Retina (tissue), 1 donor: ENCODE results near the gene RAB3IL1.
"Not testable (repeated sequence)": the region's sequence is repeated elsewhere in the genome, so short reads cannot be mapped to it uniquely, and the experiment has no call there.

Source experiments
- DNase-seq: peaks from one replicate; pipeline ENCODE4 v3.0.0-alpha.2; 2016

RAB3IL1 gene

DNA sequence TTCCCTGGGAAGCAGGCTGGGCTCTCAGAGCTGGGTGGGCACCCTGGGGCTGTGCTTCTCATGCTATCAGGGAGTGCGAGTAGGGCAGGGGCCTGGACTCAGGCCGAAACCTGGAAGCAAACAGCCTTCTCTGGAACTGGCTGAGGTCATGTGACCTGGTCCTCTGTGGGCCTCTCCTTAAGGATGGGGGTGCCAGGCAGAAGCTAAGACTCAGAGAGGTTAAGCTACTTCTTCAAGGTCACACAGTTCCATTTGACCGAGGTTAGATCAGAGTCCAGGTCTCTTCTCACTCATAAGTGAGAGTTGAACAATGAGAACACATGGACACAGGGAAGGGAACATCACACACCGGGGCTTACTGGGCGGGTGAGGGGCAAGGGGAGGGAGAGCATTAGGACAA, 33.4 kb downstream of the RAB3IL1 start:
- no peak for DNase-seq

DNA sequence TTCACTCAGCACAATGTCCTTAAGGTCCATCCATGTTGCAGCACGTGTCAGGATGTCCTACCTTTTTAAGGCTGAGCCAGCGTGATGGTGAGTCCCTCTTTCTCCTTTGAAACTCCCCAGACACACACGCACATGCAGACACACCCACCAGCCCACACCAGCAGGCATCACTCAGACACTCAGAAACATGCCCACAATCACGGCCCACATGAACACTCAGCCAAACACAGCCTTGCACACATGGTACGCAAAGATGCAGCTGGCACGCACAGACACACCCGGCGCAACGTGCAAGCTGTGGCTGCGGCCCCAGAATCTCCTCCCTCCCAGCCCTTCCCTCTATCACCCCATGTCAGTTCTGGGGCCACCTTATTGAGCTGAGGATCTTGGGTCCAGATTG, 34.0 kb downstream of the RAB3IL1 start:
- no peak for DNase-seq

DNA sequence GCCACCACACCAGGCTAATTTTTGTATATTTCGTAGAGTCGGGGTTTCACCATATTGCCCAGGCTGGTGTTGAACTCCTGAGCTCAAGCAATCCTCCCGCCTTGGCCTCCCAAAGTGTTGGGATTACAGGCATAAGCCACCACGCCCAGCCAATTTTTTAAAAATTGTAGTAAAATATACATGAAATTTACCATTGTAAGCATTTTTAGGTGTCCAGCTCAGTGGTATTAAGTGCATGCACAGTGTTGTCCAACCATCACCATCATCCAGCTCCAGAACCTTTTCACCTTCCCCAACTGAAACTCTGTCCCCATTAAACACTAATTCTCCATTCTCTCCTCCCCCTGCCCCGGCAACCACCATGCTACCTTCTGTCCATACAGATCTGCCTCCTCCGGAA, 34.5 kb downstream of the RAB3IL1 start:
- DNase-seq: no peak

DNA sequence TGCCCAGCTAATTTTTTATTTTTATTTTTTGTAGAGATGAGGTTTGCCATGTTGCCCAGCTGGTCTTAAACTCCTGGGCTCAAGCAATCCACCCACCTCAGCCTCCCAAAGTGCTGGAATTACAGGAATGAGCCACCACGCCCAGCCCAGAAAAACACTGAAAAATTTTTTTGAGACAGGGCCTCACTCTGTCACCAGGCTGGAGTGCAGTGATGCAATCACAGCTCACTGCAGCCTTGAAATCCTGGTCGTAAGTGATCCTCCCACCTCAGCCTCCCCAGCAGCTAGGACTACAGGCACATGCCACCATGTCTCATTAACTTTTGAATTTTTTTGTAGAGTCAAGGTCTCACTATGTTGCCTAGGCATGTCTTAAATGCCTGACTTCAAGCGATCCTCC, 35.1 kb downstream of the RAB3IL1 start:
- DNase-seq: not testable (repeated sequence)

DNA sequence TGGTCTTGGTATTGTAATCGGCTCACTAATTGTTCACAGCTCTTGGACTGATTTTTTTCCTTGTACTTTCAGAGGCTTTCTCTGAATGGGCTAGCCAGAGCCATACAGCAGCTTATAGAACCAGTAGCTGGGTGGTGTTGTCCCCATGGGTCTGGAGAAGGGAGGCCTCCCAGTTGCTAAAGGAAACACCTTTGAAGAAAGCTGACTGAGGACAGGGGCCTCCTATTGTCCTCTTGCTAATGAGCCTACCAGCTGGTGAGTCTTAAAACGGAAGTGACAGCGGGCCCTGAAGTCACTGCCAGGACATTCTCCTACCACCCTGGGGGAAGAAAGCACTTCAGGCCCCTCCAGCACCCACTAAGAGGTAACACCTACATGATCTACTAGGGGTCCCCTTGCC, 36.0 kb downstream of the RAB3IL1 start:
- DNase-seq: no peak

DNA sequence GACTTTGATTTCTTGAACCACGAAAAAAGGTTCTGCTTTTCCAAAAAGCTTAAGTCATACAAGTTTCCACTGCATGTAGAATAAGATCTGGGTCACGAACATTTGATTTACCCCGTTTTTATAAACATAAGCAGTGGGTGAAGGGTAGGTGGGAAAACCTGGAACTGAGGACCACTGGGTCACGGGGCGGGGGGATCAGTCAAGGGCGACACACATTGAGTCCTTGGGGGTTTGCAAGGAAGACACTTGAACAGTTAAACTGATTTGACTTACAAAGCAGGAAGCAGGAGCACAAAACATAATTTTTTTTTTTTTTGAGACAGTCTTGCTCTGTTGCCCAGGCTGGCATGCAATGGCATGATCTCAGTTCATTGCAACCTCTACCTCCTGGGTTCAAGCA, 36.9 kb downstream of the RAB3IL1 start:
- no peak for DNase-seq

DNA sequence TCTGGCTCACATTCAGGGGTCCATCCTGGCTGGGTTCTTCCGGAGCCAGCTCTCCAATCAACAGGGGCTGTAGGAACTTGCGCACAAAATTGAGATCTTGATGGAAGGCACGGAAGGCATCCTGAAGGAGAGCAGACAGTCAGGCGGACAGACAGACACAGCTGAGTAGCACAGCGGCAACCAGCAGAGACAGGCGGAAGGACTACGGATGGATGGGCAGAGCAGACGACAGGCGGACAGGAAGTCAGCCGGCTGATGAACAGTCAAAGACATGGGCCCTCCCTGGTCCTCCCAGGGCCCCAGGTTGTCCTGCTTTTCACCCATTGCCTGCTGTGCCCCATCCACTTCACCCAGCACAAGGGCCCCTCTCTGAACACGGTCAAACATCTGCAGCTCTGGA, 37.3 kb downstream of the RAB3IL1 start:
- DNase-seq: no peak

DNA sequence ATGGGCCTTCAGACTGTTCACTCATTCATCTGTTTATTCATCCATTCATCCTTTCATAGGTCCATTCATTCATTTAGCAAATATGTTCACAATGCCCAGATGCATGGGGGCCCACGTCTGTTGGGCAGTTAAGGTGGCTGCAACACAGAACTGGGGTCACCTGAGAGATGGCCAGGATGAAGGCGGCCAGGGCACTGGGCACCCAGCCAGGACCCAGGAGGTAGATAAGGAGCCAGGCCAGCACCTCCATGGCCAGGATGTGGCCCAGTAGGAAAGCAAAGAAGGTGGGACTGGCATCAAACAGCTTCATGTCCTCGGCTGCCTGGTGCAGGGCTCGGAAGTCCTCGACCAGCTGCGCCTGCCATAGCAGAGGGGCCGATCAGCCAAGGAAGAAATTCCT, 38.2 kb downstream of the RAB3IL1 start:
- DNase-seq: no peak

DNA sequence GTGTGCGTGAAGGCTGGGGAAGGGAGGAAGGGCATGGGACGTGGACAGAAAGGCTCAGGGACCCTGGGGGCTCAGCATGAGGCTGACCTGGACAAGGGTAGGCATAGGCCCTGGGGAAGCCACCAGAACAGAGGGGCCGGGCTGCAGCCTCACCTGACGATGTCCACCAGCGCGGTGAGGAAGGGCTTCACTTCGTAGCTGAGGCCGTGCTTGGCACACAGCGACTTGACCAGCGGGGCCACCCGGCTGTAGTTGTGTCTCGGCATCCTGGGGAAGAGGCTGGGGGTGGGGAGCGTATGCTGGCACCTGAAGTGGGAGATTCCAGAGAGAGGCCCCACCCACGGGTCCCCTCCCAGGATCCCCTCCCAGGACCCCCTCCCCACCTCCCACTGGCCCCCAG, 41.7 kb downstream of the RAB3IL1 start:
- no peak for DNase-seq

DNA sequence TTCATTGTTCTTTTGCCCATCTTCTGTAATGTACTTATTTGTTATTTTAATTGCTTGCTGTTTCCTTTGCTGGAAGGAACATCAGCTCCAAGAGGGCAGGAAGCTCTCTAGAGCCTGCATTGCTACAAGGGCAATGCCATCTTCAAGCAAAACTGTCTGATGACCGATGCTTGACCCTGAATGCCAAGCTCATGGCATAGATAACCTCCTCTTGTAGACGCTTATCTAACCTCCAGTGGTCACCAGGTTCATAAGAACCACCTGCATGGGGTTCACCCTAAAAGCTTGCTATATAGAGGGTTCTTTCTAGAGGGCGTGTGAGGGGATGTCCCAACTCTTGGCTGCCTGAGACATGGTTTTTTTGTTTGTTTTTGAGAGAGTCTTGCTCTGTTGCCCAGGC, 42.5 kb downstream of the RAB3IL1 start:
- DNase-seq: no peak

DNA sequence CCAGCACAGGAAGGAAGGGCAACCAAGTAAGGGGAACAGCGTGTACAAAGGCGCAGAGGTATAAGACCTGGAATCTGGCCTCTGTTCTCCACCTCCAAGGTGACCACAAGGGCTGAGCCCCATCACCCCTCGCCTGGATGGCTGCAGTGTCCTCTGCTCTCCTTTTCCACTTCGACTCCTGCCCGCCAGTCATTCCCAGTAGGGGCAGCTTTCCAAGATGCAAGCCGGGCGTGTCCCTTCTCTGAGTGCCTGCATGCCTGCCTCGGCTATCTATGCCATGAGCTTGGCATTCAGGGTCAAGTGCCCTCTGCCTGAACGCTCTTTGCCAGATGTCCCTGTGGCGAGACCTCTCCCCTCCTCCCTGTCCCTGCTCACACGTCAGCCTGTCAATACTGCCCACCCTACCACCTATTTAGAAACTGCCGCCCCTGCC, 43.0 kb downstream of the RAB3IL1 start:
- no peak for DNase-seq

DNA sequence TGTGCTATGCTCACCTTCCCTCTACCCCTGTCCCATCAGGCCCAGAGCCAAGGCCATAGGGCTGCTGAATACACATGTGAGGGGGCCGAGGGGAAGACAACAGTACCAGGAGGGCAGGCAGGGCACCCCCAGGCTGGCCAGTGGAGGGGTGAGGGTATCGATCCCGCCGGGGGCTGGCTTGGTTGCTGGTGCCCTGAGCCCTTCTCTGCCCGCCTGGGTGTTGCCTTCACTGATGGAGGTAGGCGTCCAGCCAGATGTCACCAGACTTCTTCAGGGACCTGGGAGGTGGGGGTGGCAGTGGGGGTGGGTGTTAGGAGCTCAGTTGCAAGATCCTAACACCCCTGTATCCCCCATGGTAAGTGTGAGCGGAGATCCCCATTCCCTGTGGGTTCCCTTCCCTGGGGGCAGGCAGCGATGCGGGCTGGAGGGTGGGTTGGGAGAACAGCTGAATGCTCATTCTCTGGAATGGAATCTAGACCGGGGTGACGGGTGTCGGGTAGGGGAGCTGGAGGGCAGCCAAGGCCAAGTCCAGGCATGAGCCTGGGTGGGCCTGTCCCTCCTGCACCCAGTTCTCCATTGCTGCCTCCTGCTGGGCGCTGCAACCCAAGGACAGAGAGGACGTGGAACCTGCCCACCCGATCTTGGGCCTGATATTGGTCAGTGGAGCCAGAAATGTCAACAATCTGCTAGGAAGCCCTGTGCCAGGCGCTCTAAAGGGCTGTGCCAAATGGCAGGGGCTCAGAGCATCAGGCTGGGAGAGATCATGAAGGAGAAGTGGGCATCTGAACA, 43.6 kb downstream of the RAB3IL1 start:
- DNase-seq: no peak

DNA sequence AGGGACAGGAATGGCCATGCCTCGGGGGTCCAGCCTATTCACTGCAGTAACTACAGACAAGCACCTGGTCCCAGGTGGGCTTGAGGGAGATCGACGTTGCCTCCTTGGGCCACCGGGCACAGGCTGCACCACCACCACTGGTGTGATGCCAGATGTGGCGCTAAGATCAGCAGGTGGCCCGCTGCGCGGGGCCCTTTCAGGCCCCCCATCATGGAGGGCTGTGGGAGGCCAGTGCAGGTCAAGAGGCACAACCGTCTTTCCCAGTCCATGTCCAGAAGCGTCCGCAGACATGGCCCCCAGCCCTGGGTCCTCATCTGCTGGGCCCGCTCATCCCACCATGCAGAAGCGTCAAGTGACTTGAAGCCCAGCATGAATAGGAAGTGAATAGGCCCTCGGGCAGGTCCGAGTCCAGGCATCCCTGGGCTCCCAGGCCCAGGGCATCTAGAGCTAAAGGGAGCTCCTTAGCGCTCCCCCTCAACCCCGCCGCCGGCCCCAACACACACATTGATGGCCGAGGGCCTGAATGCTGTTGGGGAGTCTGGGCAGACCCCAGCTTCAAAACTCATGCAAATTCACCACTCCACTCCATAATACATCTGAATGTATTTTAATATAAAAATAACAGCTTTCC, 44.3 kb downstream of the RAB3IL1 start:
- no peak for DNase-seq

DNA sequence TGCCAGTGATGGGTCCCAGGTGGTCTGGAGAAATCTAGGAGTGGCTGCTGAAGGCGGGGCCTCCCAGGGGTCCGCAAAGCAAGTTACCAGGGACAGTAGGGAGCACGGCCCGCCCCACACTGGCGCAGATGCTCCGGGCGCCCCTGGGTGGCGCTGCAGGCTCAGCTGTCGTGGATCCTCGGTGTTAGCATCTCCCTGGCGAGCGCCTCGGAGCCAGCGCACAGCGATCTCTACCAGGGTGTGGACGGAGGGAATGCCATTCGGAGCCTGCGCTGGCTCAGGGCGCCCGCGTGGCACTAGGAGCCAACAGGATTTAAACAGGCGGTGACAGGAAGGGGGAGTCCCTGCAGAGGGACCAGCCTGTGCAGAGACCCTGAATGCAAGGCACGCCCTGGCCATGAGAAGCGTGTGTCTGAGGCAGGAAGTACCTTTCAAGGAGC, 46.2 kb downstream of the RAB3IL1 start:
- DNase-seq: peak; percentile 93

DNA sequence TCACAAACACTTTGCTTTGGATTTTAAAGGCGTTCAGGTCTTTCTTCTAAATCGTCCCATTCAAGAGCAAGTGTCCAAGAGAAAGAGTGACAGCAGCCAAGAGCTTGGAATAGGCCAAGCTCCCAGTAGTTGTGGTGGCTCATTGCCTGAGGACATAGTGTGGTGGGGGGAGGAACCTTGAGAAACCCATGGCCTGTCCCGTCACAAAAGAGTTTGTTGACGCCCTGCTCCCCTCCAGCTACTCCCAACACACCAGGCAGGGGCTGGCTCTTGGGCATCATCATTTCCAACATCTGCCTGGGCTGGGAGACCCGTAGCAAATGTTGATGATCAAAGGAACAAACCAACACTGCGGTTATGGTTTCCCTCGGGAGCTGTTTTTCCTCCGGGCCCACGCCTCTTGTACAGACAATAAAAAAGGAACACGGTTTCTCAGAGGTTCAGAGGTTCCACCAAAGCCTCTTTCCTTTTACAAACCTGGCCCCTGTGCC, 46.8 kb downstream of the RAB3IL1 start:
- DNase-seq: no peak

DNA sequence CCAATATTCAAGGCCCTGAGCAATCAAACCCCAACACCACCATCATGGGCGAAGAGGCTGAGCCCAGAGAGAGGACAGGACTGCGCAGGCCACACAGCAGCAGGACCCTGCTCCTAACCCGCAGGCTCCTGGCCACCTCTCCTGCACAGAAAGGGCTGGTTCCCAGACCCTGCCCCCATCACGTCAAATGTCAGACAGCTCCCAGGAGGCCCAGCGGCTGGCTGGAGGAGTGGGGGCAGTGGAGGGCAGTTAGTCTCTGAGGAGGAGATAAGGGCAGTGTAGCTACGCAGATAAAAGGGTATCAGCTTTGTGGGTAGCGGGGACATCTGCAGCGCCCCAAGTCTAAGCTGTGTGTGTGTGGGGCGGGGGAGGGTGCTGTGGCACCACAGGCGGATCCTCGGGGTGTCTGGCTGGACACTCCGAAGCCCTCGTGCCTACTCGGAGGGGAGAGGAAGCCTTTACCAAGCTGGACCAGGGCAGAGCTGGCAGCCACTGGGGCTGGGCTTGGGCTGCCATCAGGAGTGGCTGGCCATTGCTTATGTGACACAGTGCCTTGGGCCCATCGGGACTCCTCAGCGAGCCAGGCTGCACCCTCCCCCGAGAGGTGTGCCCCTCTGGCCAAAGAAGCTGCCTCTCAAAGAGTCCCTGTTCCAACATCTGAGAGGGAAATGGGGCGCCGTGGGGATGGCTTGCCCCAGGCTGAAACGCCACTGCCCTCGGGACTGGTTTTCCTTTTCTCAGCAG, 47.5 kb downstream of the RAB3IL1 start:
- peak; percentile 59 for DNase-seq

DNA sequence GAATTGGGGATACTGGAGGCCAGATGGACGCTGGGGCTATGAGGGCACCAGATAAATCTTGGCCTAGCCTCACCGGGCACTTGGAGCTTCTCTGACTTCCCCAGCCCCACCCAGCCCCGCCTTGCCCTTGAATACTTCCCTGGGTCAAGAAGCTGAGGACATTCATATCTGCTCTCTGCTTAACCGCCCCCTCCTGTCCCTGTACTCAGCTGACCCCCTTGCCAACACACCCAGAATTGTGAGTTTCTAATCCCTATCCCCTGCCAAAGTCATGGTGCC, 48.0 kb downstream of the RAB3IL1 start:
- no peak for DNase-seq

DNA sequence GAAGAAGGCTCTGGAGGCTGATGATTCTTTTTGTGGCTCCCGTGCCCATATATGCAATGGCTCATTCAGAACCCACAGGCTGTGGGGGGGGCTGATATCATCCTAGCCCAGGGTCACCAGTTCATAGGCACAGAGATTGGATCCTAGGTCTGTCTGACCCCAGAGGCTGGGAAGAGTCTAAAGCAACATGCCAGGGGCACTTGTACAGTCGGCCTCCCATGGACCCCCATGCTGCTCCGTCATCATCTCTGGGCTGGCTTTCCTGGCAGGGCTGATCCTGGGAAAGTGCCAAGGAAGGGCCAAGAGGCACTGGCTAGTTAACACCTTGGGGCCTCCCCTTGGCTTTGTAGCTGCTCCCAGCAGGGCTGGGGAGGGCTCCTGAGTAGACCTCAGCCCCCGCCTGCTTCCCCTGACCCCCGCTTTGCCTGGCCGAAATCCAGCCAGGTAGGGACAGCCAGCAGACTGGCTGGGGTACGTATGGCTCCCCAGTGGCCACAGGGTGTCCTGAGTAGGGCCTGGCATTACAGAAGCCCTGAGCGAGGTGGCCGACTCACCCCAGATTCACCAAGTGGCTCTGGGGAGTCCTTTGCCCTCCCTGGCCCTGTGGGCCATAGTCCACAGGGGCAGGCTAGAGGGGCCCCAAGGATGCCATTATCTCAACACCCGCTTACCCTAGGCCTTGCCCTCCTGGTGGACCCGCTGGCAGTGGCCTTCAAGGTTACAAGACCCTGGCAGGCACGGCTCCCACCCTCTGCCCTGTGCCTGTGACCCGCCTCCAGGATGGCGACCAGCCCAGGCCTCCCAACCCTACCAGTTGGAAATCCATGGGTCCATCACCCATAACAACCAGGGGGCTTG, 48.6 kb downstream of the RAB3IL1 start:
- DNase-seq: no peak

DNA sequence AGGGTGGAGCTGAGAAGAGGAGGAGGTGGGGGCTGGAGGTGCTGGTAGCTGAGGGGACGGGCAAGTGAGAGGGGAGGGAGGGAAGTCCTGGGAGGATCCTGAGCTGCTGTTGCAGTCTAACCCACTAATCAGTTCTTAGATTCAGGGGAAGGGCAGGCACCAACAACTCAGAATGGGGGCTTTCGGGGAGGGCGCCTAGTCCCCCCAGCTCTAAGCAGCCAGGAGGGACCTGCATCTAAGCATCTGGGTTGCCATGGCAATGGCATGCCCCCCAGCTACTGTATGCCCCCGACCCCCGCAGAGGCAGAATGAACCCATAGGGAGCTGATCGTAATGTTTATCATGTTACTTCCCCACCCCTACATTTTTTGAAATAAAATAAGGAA, 50.4 kb downstream of the RAB3IL1 start:
- no peak for DNase-seq

DNA sequence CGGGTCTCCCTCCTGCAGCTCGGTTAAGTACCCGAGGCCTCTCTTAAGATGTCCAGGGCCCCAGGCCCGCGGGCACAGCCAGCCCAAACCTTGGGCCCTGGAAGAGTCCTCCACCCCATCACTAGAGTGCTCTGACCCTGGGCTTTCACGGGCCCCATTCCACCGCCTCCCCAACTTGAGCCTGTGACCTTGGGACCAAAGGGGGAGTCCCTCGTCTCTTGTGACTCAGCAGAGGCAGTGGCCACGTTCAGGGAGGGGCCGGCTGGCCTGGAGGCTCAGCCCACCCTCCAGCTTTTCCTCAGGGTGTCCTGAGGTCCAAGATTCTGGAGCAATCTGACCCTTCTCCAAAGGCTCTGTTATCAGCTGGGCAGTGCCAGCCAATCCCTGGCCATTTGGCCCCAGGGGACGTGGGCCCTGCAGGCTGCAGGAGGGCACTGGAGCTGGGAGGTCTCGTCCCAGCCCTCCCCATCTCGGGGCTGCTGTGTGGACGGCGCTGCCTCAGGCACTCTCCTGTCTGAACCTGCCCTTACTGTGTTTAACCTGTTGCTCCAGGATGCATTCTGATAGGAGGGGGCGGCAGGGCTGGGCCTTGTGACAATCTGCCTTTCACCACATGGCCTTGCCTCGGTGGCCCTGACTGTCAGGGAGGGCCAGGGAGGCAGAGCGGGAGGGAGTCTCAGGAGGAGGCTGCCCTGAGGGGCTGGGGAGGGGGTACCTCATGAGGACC, 51.0 kb downstream of the RAB3IL1 start:
- DNase-seq: no peak

DNA sequence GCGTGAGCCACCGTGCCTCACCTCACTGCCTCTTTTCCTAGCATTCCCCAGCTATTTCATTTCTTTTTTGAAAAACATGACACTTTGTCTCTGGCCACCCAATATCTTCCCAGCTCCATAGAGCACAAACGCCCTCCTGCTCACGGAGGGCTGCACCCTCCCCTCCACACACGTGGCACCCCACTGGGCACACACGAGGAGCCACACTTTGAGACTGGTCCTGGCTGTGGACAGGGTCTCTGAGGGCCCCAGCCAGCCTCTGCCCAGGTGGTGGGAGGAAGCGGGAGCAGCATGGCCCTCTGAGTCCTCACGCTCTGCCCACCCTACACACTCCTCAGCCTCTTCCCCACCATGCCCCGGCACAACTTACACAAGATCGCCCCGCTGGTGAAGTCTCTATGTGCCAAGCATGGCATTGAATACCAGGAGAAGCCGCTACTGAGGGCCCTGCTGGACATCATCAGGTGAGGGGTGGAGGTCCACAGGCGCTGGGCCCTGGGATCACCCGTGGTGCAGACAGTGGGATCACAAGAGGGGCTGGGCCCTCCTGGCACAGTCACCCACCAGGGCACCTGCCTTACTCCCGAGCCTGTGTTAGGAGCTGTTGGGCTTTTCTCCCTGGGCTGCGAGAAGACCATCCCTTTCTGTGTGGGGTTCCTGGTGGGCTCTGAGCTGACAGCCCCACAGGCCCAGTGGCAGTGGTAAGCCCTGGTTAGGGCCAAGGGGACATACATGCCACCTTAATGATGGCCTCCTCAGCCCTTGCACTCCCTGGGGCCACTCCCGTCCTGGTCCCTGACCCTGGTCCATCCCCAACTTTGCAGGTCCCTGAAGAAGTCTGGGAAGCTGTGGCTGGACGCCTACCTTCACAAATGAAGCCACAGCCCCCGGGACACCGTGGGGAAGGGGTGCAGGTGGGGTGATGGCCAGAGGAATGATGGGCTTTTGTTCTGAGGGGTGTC, 52.3 kb downstream of the RAB3IL1 start:
- no peak for DNase-seq
